Lower leg skin (tissue), 3 donors: ENCODE data around the gene SLC45A3.

Source experiments
- POLR2A ChIP-seq, 2 donors: fragments of 450-650 bp; IDR thresholded peaks; one replicate each; pipeline ENCODE4 v1.6.1; 2016 to 2017; ENCODE audit warnings: antibody characterized with exemption in 2 of 2, mild to moderate bottlenecking in 1 of 2, moderate library complexity in 1 of 2
- TF ChIP-seq, protein P1 (sequence below), 3 donors: fragments of 450-650 bp; IDR thresholded peaks; one replicate each; pipeline ENCODE4 v1.5.1; 2016; ENCODE audit warnings: antibody characterized with exemption in 3 of 3, mild to moderate bottlenecking in 3 of 3, moderate library complexity in 2 of 3

DNA sequence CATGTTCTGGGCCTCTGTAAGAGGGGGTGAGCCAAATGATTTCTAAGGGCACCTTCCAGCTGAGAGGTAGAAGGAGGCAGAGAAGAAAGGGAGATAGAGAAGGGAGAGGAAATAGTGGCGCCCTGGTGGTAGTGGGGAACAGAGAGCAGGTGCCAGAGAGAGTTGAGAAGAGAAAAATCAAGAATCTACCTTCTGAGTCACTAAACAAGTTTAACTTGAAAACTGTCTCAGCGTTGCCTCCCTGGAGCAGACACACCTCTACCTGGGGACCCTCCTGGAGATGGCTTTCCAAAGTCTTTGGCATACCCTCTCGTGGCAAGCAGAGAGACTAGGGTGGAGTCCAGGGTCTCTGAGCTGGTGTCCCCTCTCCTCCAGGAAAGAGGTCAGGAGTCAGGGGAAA, 1.1 kb upstream of the SLC45A3 start:
- TF ChIP-seq, protein P1, sequence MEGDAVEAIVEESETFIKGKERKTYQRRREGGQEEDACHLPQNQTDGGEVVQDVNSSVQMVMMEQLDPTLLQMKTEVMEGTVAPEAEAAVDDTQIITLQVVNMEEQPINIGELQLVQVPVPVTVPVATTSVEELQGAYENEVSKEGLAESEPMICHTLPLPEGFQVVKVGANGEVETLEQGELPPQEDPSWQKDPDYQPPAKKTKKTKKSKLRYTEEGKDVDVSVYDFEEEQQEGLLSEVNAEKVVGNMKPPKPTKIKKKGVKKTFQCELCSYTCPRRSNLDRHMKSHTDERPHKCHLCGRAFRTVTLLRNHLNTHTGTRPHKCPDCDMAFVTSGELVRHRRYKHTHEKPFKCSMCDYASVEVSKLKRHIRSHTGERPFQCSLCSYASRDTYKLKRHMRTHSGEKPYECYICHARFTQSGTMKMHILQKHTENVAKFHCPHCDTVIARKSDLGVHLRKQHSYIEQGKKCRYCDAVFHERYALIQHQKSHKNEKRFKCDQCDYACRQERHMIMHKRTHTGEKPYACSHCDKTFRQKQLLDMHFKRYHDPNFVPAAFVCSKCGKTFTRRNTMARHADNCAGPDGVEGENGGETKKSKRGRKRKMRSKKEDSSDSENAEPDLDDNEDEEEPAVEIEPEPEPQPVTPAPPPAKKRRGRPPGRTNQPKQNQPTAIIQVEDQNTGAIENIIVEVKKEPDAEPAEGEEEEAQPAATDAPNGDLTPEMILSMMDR (IDR thresholded peaks at IDR 0.05), result no peak
- no peak for TF ChIP-seq POLR2A (IDR thresholded peaks at IDR 0.05)
